Measurements from ENCODE around the gene MKKS.

MKKS gene

DNA sequence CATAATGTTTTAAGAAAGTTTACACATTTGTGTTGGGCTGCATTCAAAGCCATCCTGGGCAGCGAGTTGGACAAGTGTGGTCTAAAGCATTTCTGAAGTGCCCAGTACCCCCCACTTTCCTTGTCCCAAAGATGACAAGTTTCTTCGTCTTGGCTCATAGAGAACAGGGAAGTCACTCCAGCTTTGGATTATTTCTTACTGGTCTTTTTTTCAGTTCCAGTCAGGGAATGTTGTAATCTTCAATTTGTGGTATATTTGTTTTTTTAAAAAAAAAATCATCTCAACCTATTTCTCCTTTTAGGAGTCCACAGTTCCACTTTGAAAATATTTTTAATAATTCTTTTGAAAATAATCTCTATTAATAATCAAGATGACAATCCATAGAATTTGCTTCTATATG, 35.0 kb upstream of the MKKS start:
- no peaks in the 10 kb centered on the region for H3K27me3 ChIP-seq (ENCODE audit: low read depth, low read length)
- H3K36me3 ChIP-seq (ENCODE audit: control insufficient read depth in 1 of 2, insufficient read depth in 2 of 2, low read length in 2 of 2): no peaks in the 10 kb centered on the region
- H3K27ac ChIP-seq (ENCODE audit: low read length): no peak overlapping the region
- H3K4me3 ChIP-seq (ENCODE audit: low read depth in 1 of 2, low read length in 2 of 2): no peak overlapping the region
- H3K9me3 ChIP-seq (ENCODE audit: control insufficient read depth in 1 of 2, low read length in 2 of 2): no peaks in the 10 kb centered on the region
- peaks cover 0 to 15% of the 10 kb centered on the region in 2 donors for H3K4me1 ChIP-seq (ENCODE audit: control insufficient read depth in 1 of 2, insufficient read depth in 2 of 2, low read length in 2 of 2)

DNA sequence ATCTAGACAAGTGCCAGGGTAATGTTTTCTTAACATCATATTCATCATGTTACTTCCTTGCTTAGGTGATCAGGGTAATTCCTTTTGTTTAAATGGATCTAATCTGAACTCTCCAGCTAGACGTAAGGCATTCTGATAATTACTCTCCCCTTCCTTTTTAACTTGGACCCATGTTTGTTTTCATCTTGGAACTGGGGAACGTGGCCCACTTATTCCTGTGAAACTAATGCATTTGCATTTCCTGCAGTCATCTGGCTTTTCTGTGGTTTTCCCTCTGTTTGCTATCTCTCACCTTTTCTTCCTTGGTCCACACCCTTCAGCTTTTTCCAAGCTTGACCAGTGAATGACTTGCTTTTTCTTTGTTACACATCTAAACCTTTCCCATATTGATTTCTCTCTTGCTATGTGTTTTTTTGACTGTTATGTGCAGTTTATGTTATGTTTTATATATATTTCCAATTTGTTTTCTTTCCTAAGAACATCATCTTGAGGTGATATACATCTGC, 34.4 kb upstream of the MKKS start:
- Histone ChIP-seq H3K36me3 (ENCODE audit: control insufficient read depth in 1 of 2, insufficient read depth in 2 of 2, low read length in 2 of 2) (no peaks in the 10 kb centered on the region), H3K4me3 (ENCODE audit: low read depth in 1 of 2, low read length in 2 of 2) (no peak overlapping the region), H3K9me3 (ENCODE audit: control insufficient read depth in 1 of 2, low read length in 2 of 2) (no peaks in the 10 kb centered on the region), H3K4me1 (ENCODE audit: control insufficient read depth in 1 of 2, insufficient read depth in 2 of 2, low read length in 2 of 2) (peaks cover 0 to 15% of the 10 kb centered on the region in 2 donors), H3K27ac (ENCODE audit: low read length) (no peak overlapping the region), H3K27me3 (ENCODE audit: low read depth, low read length) (no peaks in the 10 kb centered on the region)

DNA sequence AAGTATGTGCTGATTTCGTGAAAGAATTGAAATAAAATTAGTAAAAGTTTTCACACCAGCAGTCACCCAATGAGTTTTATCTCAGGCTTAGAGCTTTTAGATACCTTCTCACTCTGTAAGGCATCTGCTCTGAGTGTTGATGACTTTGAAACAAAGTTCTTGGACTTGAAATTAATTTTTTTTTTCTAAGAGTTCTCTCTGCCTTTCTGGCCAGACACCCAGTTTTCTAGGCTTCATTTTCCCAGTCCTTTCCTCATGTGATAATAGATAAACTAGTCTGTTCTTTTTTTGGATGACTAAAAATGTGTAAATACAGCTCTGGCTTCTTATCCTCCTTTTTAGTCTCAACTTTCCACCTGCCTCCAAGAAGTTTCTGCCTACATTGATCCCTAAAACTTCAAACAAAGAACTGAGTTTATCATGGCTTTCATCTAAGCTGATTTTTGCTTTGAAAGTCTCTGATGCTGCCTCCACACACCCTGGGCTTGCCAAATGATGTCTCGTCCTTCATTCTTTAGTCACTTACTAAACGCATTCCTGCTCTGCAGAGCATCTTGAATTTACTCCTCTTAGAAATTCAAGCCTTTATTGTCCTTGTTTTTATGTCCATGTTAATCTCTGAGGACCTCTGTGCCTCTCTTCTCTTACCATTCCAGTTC, 33.8 kb upstream of the MKKS start:
- Histone ChIP-seq H3K27ac (ENCODE audit: low read length) (no peak overlapping the region), H3K4me3 (ENCODE audit: low read depth in 1 of 2, low read length in 2 of 2) (no peak overlapping the region), H3K9me3 (ENCODE audit: control insufficient read depth in 1 of 2, low read length in 2 of 2) (no peaks in the 10 kb centered on the region), H3K4me1 (ENCODE audit: control insufficient read depth in 1 of 2, insufficient read depth in 2 of 2, low read length in 2 of 2) (peaks cover 0 to 15% of the 10 kb centered on the region in 2 donors), H3K36me3 (ENCODE audit: control insufficient read depth in 1 of 2, insufficient read depth in 2 of 2, low read length in 2 of 2) (no peaks in the 10 kb centered on the region), H3K27me3 (ENCODE audit: low read depth, low read length) (no peaks in the 10 kb centered on the region)

DNA sequence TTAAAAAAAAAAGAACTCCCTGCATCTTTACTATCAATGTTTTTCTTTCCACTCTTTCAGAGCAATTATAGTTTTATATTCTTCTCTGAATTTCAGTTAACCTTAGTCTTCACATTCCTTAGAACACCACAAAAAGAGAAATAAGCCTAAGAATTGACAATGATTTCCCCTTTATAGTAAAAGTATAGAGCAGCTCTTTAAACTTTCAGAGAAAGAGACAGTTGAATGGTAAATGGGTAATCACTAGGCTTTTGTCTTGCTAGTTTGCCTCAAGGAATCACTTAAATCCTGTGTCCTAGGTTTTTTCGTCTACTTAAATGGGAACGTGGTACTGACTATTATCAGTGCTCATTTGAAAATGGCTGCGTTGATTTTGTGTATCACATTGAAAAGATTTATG, 32.8 kb upstream of the MKKS start:
- no peaks in the 10 kb centered on the region for H3K9me3 ChIP-seq (ENCODE audit: control insufficient read depth in 1 of 2, low read length in 2 of 2)
- H3K4me3 ChIP-seq (ENCODE audit: low read depth in 1 of 2, low read length in 2 of 2): no peak overlapping the region

DNA sequence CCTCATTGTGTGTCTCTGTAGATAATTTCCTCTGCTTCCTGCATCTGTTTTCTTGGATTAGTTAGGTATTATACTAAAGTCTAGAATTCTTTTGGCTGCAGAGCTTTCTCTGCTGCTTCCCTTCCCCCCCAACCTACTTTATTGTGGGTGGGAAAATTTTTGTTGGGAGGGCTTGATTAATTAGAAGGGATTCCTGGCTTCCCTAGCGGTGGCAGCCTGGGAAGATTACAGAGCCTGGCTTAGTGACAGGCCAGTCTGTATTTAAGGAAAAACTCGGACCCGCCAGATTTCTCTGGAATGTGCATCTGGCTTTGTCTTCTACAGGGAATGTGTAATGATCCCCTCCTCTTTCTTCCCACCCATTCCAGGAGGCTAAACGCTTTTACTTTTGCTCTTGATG, 32.3 kb upstream of the MKKS start:
- H3K27me3 ChIP-seq (ENCODE audit: low read depth, low read length): no peaks in the 10 kb centered on the region

More for the DNA sequence above, 32.8 kb upstream of the MKKS start:
- Histone ChIP-seq H3K4me1 (ENCODE audit: control insufficient read depth in 1 of 2, insufficient read depth in 2 of 2, low read length in 2 of 2) (peaks cover 0 to 15% of the 10 kb centered on the region in 2 donors), H3K27me3 (ENCODE audit: low read depth, low read length) (no peaks in the 10 kb centered on the region), H3K36me3 (ENCODE audit: control insufficient read depth in 1 of 2, insufficient read depth in 2 of 2, low read length in 2 of 2) (no peaks in the 10 kb centered on the region), H3K27ac (ENCODE audit: low read length) (no peak overlapping the region)

DNA sequence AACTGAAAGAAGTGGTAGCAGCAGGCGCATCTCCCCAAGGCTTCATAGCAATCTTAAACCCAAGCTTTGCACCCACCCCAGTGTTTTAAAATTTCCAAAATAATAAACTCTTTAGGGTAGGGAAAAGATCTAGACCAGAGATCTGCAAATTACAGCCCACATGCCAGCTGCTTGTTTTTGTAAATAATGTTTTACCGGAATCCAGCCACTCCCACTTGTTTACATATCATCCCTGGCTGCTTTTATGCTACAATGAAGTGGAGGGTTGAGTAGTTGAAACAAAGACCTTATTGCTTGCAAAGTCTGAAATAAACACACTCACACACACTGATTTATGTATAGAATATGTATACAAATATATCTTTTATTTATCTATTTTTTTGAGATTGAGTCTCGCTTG, 31.1 kb upstream of the MKKS start:
- Histone ChIP-seq H3K36me3 (ENCODE audit: control insufficient read depth in 1 of 2, insufficient read depth in 2 of 2, low read length in 2 of 2) (no peaks in the 10 kb centered on the region), H3K9me3 (ENCODE audit: control insufficient read depth in 1 of 2, low read length in 2 of 2) (no peaks in the 10 kb centered on the region)

More for the DNA sequence above, 32.3 kb upstream of the MKKS start:
- Histone ChIP-seq H3K4me1 (ENCODE audit: control insufficient read depth in 1 of 2, insufficient read depth in 2 of 2, low read length in 2 of 2) (peaks cover 0 to 15% of the 10 kb centered on the region in 2 donors), H3K27ac (ENCODE audit: low read length) (no peak overlapping the region), H3K36me3 (ENCODE audit: control insufficient read depth in 1 of 2, insufficient read depth in 2 of 2, low read length in 2 of 2) (no peaks in the 10 kb centered on the region), H3K9me3 (ENCODE audit: control insufficient read depth in 1 of 2, low read length in 2 of 2) (no peaks in the 10 kb centered on the region), H3K4me3 (ENCODE audit: low read depth in 1 of 2, low read length in 2 of 2) (no peak overlapping the region)

DNA sequence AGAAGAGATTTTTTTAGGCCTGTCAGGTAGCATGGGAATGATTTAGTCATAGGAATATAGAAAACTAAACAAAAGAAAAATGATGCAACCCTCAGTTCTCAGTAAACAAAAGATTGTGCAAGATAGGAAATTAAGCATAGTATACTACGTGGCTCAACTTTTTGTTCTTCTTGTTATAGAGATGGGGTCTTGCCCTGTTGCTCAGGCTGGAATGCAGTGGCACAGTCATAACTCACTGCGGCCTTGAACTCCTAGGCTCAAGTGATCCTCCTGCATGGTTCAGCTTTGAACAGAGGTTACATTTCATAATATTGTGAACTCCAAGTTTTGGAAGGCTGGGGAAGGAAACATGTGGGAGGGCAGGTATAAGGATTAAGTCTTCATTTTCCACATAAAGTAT, 29.6 kb upstream of the MKKS start:
- Histone ChIP-seq H3K9me3 (ENCODE audit: control insufficient read depth in 1 of 2, low read length in 2 of 2) (no peaks in the 10 kb centered on the region), H3K4me3 (ENCODE audit: low read depth in 1 of 2, low read length in 2 of 2) (no peak overlapping the region), H3K27me3 (ENCODE audit: low read depth, low read length) (no peaks in the 10 kb centered on the region), H3K4me1 (ENCODE audit: control insufficient read depth in 1 of 2, insufficient read depth in 2 of 2, low read length in 2 of 2) (peaks cover 0 to 9% of the 10 kb centered on the region in 2 donors), H3K36me3 (ENCODE audit: control insufficient read depth in 1 of 2, insufficient read depth in 2 of 2, low read length in 2 of 2) (no peaks in the 10 kb centered on the region), H3K27ac (ENCODE audit: low read length) (no peak overlapping the region)

More for the DNA sequence above, 31.1 kb upstream of the MKKS start:
- Histone ChIP-seq H3K4me3 (ENCODE audit: low read depth in 1 of 2, low read length in 2 of 2) (no peak overlapping the region), H3K27me3 (ENCODE audit: low read depth, low read length) (no peaks in the 10 kb centered on the region), H3K4me1 (ENCODE audit: control insufficient read depth in 1 of 2, insufficient read depth in 2 of 2, low read length in 2 of 2) (peaks cover 0 to 15% of the 10 kb centered on the region in 2 donors), H3K27ac (ENCODE audit: low read length) (no peak overlapping the region)

DNA sequence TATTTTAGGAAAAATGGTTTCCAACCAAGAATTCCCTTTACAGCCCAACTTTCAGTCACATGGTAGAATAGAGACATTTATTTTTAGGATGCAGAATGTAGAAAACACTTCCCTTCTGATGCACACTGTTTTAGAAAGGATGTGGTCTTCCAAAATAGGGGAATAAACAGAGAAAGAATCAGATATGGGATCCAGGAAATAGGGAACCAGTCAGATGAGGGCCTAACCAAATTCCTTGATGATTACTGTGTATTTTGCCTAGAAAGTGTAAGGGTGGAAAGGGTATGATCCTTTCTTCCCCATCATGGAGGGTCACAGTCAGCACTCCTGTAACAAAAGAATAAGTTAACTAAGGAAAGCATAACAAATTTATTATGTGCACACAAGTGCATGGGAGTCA, 28.5 kb upstream of the MKKS start:
- H3K4me3 ChIP-seq (ENCODE audit: low read depth in 1 of 2, low read length in 2 of 2): no peak overlapping the region
- H3K36me3 ChIP-seq (ENCODE audit: control insufficient read depth in 1 of 2, insufficient read depth in 2 of 2, low read length in 2 of 2): no peaks in the 10 kb centered on the region
- H3K27ac ChIP-seq (ENCODE audit: low read length): no peak overlapping the region
- H3K4me1 ChIP-seq (ENCODE audit: control insufficient read depth in 1 of 2, insufficient read depth in 2 of 2, low read length in 2 of 2): no peaks in the 10 kb centered on the region
- no peaks in the 10 kb centered on the region for H3K9me3 ChIP-seq (ENCODE audit: control insufficient read depth in 1 of 2, low read length in 2 of 2)
- H3K27me3 ChIP-seq (ENCODE audit: low read depth, low read length): no peaks in the 10 kb centered on the region

DNA sequence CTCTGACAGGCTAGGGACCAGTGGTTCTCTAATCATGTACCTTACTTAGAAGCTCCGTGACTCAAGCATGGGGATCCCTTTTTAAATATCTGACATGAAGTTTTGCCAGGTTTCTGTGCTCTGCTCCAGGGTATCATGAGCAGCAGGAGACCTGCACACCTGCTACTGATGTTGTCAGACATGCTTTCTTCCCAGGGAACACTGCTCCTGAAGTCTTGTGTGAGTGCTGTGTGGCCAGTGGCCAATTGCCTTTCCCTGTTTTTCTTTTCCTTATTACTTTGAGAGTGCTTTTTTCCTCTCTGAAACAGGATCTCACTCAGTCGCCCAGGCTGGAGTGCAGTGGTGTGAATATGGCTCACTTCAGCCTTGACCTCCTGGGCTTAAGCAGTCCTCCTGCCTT, 27.5 kb upstream of the MKKS start:
- Histone ChIP-seq H3K4me1 (ENCODE audit: control insufficient read depth in 1 of 2, insufficient read depth in 2 of 2, low read length in 2 of 2) (no peaks in the 10 kb centered on the region), H3K27ac (ENCODE audit: low read length) (no peak overlapping the region), H3K27me3 (ENCODE audit: low read depth, low read length) (no peaks in the 10 kb centered on the region), H3K4me3 (ENCODE audit: low read depth in 1 of 2, low read length in 2 of 2) (no peak overlapping the region), H3K9me3 (ENCODE audit: control insufficient read depth in 1 of 2, low read length in 2 of 2) (no peaks in the 10 kb centered on the region), H3K36me3 (ENCODE audit: control insufficient read depth in 1 of 2, insufficient read depth in 2 of 2, low read length in 2 of 2) (no peaks in the 10 kb centered on the region)

DNA sequence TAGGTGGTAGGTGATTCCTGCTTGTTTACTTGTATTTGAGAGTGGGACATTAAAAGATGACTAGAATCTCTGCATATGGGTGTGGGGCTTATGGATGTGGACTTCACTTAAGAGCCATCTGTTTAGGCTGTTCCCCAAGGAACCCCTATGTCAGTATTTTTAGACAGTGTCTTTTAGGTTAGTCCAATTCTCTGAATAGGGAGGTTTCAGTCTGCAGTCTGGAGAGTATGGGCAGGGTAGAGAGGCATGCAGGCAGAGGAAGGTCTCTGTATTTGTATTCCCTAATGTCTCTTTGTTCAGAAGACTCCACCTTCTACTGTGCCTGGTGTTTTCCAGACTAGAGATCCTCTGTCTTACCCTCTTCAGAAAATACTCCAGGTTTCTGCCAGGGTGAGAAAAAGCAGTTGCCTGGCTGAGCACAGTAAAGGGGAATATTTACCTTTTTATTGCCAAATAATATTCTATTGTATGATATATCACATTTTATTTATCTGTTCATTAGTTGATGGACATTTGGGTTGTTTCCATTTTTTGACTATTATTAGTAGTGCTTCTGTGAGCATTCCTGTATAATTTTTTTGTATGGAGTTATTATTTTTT, 20.2 kb upstream of the MKKS start:
- no peak overlapping the region for H3K4me3 ChIP-seq (ENCODE audit: low read depth in 1 of 2, low read length in 2 of 2)
- no peaks in the 10 kb centered on the region for H3K36me3 ChIP-seq (ENCODE audit: control insufficient read depth in 1 of 2, insufficient read depth in 2 of 2, low read length in 2 of 2)
- H3K27me3 ChIP-seq (ENCODE audit: low read depth, low read length): no peaks in the 10 kb centered on the region
- H3K9me3 ChIP-seq (ENCODE audit: control insufficient read depth in 1 of 2, low read length in 2 of 2): no peaks in the 10 kb centered on the region
- no peak overlapping the region for H3K27ac ChIP-seq (ENCODE audit: low read length)
- H3K4me1 ChIP-seq (ENCODE audit: control insufficient read depth in 1 of 2, insufficient read depth in 2 of 2, low read length in 2 of 2): peaks cover 0 to 5% of the 10 kb centered on the region in 2 donors

DNA sequence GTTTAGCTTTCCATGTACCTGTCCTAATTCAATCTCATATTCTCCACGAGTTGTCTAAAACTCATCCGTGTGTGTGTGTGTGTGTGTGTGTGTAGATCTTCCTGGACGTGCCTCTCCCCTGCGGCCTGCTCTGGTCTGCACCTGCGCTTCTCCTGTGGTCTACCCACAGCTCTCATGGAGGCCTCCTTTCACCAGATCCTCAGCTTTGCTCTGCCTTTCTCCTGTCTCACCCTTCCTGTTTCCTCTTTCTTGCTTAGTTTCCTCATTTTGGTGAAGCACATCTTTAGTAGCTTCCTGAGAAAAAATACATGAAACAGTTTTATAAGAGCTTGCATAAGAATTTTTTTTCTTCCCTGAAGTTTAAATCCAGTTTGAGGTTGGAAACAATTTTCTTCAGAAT, 19.2 kb upstream of the MKKS start:
- Histone ChIP-seq H3K27ac (ENCODE audit: low read length) (no peak overlapping the region), H3K9me3 (ENCODE audit: control insufficient read depth in 1 of 2, low read length in 2 of 2) (no peaks in the 10 kb centered on the region), H3K4me1 (ENCODE audit: control insufficient read depth in 1 of 2, insufficient read depth in 2 of 2, low read length in 2 of 2) (peaks cover 0 to 5% of the 10 kb centered on the region in 2 donors), H3K27me3 (ENCODE audit: low read depth, low read length) (no peaks in the 10 kb centered on the region), H3K36me3 (ENCODE audit: control insufficient read depth in 1 of 2, insufficient read depth in 2 of 2, low read length in 2 of 2) (no peaks in the 10 kb centered on the region), H3K4me3 (ENCODE audit: low read depth in 1 of 2, low read length in 2 of 2) (no peak overlapping the region)
